ENCODE measurements around the gene TMEM47.

GRCh38 chrX:34658326-34658725, 1.2 kb upstream of the TMEM47 start:
- TF ChIP-seq CTCF (IDR thresholded peaks at IDR 0.05) (no peak), EZH2 (IDR thresholded peaks at IDR 0.05; ENCODE audit: borderline replicate concordance, insufficient read depth, low read depth, low read length, poor library complexity, severe bottlenecking) (no peak)

Data from B cell (primary cell).